Hepatocyte (in vitro differentiated cells): Measurements from ENCODE around the gene CWF19L2.

Experiments used
- CTCF ChIP-seq: fragments of 200-600 bp; sonication (generic); IDR thresholded peaks from 2 replicates; pipeline ENCODE4 v1.5.1; 2016; ENCODE audit warnings: antibody characterized with exemption, mild to moderate bottlenecking; ENCODE audit not compliant: poor library complexity
- EZH2phosphoT487 ChIP-seq: fragments of 200-600 bp; sonication (generic); IDR thresholded peaks from one replicate; pipeline ENCODE4 v1.6.1; 2018; ENCODE audit warnings: antibody characterized with exemption, mild to moderate bottlenecking, low read depth, moderate library complexity; ENCODE audit not compliant: unreplicated experiment, severe bottlenecking

GRCh38 chr11:107372439-107372838 lies 85.2 kb downstream of the CWF19L2 start:
- TF ChIP-seq CTCF: no peak
- TF ChIP-seq EZH2phosphoT487: no peak
